Measurements from ENCODE around the gene EMP2. TPM values are rescaled to one million over a fixed set of nuclear protein-coding genes. Genes with fewer than 3 reads are reported as not detected.
"Not testable (repeated sequence)": the region's sequence is repeated elsewhere in the genome, so short reads cannot be mapped to it uniquely, and the experiment has no call there.

EMP2 gene
- total RNA-seq, 8 experiments from 2014 or later: 0.50 to 17.9 (median 10.3) TPM

DNA sequence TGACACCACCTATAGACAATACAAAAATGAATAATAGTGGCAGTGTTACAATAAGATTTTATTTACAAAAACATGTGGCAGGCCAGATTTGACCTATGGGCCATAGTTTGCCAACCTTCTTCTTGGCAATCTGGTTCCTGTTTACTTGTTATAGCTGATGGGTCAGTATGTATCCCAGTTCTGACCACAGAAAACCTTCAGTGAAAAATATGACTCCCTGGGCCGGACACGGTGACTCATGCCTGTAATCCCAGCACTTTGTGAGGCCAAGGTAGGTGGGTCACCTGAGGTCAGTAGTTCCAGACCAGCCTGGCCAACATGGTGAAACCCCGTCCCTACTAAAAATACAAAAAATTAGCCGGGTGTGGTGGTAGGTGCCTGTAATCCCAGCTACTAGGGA lies 46.8 kb downstream of the EMP2 start:
- ATAC-seq (replicated peaks in 6 of 8); H3K4me3 ChIP-seq; H3K27ac ChIP-seq; H3K4me1 ChIP-seq (replicated peaks in 1 of 2): not testable (repeated sequence)
- 20 to 90% (median 71%) methylated on average over 1 to 4 of the region's 4 CpGs; no CpG with 5 or more reads in 6 of the 10 experiments for WGBS, 10 experiments
- in situ Hi-C loops (cut with MboI; ENCODE audit: low pct_unique_long_range_greater_than_20kb in 2 of 9, low sequenced_read_pairs in 9 of 9, unreplicated experiment in 9 of 9): loop anchor here in 1 of 9 experiments (25.0 kb wide), 1 partner anchor 379 kb away; no protein-coding TSS in a partner anchor

DNA sequence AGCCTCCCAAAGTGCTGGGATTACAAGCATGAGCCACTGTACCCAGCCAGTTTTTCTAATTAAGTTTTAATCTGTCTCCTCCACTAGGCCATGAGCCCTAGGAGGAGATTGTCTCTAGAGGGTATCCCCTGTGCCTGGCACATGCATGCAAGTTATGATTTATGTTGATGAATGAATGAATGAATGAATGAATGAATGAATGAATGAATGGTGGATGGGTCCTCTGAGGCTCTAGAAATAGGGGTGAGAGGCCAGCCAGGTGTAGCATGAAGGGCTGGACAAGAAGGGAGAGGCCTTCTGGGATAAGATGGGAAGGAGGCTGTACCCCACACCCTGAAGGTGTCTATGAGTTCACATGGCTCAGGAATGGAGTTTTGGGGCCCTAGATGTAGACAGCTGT lies 48.8 kb downstream of the EMP2 start:
- no peak overlapping the region for H3K4me3 ChIP-seq
- no peak overlapping the region for H3K27ac ChIP-seq
- H3K4me1 ChIP-seq (replicated peaks in 1 of 2): no peaks in the 10 kb centered on the region
- no peak for ATAC-seq (replicated peaks in 6 of 8)
- in situ Hi-C loops (cut with MboI; ENCODE audit: low pct_unique_long_range_greater_than_20kb in 2 of 9, low sequenced_read_pairs in 9 of 9, unreplicated experiment in 9 of 9): loop anchor here in 1 of 9 experiments (25.0 kb wide), 1 partner anchor 381 kb away; no protein-coding TSS in a partner anchor

DNA sequence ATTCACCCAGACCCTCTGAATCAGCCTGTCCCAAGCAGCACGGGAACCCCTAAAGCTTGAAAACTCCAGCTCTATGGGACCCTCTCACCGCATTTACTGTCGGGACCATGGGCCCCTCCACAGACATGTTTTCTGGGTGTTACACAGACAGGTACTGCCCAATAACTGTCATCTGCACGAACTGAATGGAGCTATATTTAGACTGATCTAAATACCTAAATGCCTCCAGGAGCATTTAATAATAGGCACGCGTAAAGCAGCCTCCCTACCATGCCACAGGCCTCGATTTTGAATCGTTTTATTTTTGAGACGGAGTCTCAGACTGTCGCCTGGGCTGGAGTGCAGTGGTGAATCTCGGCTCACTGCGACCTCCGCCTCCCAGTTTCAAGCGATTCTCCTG lies 49.7 kb downstream of the EMP2 start:
- H3K4me1 ChIP-seq (replicated peaks in 1 of 2): no peaks in the 10 kb centered on the region
- H3K27ac ChIP-seq: no peak overlapping the region
- 66 to 90% (median 85%) methylated on average over 1 to 11 of the region's 14 CpGs; no CpG with 5 or more reads in 6 of the 10 experiments for WGBS, 10 experiments

DNA sequence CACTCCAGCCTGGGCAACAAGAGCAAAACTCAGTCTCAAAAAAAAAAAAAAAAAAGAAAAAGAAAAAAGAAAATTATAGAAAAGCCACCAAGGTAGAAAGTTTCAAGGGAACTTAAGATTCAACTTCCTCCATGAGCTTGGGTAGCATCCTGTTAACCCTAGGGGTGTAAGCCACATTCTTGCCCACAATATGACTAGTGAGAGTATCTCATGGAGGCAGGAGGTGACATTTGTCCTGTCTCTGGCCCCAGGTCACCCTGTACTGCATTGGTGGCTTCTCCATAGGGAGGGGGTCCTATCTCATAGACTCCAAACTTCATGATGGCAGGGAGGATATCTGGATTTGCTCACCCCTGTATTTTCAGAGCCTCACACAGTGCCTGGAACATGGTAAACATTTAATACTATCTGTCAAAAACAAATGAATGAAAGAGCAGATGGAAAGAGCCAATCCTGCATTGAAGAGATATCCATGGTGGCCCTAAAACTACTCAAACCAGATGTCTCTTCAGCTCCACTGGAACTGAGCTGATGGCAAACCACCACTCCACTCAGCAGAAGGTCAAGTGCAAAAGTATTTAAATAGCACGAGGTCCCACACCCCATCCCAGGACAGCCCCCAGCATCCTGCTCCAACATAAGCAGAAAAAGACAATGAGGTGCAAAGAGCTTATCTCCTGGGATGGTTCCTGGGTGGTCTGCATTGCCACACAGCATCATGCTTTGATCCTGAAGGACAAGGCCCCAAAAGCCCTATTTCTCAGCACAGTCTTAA lies 50.3 kb downstream of the EMP2 start:
- no peak for ATAC-seq (replicated peaks in 6 of 8)
- in situ Hi-C loops (cut with MboI; ENCODE audit: low pct_unique_long_range_greater_than_20kb in 2 of 9, low sequenced_read_pairs in 9 of 9, unreplicated experiment in 9 of 9): loop anchor here in 2 of 9 experiments (10.0 to 25.0 kb wide), 3 partner anchors 205 to 385 kb away; no protein-coding TSS in a partner anchor
- Histone ChIP-seq H3K4me1 (replicated peaks in 1 of 2) (no peaks in the 10 kb centered on the region), H3K4me3 (no peak overlapping the region), H3K27ac (no peak overlapping the region)
- WGBS, 10 experiments: 50 to 100% (median 93%) methylated on average over 1 of the region's 1 CpG; no CpG with 5 or more reads in 4 of the 10 experiments

More for the DNA sequence above, 49.7 kb downstream of the EMP2 start:
- no peak overlapping the region for H3K4me3 ChIP-seq
- in situ Hi-C loops (cut with MboI; ENCODE audit: low pct_unique_long_range_greater_than_20kb in 2 of 9, low sequenced_read_pairs in 9 of 9, unreplicated experiment in 9 of 9): loop anchor here in 1 of 9 experiments (25.0 kb wide), 1 partner anchor 382 kb away; no protein-coding TSS in a partner anchor
- ATAC-seq (replicated peaks in 6 of 8): no peak

DNA sequence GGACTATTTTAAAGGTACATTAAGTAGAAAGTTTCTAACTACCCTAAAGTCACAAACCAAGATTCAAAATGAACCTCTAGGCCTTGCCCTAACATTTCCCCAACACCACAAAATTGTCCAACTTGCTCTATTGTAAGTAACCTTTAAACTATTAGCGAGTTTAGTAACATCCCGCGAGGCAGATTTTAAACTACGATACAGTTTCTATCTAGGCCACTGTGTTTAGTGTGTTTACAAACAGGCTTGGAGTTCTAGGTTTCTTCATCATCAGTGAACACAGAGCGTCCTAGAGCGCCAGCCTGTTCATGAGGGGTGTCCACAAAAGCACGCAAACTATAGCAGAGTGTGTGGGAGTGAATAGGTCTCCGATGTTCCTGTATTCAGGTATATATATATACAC lies 51.8 kb downstream of the EMP2 start:
- 80 to 100% (median 93%) methylated on average over 1 to 7 of the region's 8 CpGs; no CpG with 5 or more reads in 3 of the 10 experiments for WGBS, 10 experiments
- Histone ChIP-seq H3K27ac (no peak overlapping the region), H3K4me3 (no peak overlapping the region), H3K4me1 (replicated peaks in 1 of 2) (no peaks in the 10 kb centered on the region)
- in situ Hi-C loops (cut with MboI; ENCODE audit: low pct_unique_long_range_greater_than_20kb in 2 of 9, low sequenced_read_pairs in 9 of 9, unreplicated experiment in 9 of 9): loop anchor here in 2 of 9 experiments (10.0 to 25.0 kb wide), 3 partner anchors 206 to 386 kb away; no protein-coding TSS in a partner anchor
- ATAC-seq (replicated peaks in 6 of 8): no peak

DNA sequence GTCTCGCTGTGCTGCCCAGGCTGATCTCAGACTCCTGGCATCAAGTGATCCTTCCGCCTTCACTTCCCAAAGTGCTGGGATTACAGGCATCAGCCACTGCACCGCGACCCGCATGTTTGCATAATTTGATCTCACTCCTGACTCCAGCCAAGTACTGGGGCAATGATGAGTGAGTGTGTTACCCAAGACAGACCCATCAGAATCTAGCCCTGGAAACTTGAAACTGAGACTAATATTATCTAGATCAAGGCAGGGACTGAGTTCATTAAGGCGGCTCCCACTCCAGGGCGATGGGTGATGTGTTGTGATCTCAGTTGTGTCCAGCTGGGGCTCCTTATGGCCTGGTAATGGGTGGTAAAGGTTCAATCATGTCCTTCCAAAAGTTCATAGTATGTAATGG lies 53.4 kb downstream of the EMP2 start:
- Histone ChIP-seq H3K4me1 (replicated peaks in 1 of 2) (no peaks in the 10 kb centered on the region), H3K4me3 (no peak overlapping the region), H3K27ac (no peak overlapping the region)
- ATAC-seq (replicated peaks in 6 of 8): no peak
- in situ Hi-C loops (cut with MboI; ENCODE audit: low pct_unique_long_range_greater_than_20kb in 2 of 9, low sequenced_read_pairs in 9 of 9, unreplicated experiment in 9 of 9): loop anchor here in 2 of 9 experiments (10.0 to 25.0 kb wide), 3 partner anchors 208 to 388 kb away; no protein-coding TSS in a partner anchor
- WGBS, 10 experiments: 83 to 100% (median 100%) methylated on average over 1 to 5 of the region's 7 CpGs; no CpG with 5 or more reads in 2 of the 10 experiments

DNA sequence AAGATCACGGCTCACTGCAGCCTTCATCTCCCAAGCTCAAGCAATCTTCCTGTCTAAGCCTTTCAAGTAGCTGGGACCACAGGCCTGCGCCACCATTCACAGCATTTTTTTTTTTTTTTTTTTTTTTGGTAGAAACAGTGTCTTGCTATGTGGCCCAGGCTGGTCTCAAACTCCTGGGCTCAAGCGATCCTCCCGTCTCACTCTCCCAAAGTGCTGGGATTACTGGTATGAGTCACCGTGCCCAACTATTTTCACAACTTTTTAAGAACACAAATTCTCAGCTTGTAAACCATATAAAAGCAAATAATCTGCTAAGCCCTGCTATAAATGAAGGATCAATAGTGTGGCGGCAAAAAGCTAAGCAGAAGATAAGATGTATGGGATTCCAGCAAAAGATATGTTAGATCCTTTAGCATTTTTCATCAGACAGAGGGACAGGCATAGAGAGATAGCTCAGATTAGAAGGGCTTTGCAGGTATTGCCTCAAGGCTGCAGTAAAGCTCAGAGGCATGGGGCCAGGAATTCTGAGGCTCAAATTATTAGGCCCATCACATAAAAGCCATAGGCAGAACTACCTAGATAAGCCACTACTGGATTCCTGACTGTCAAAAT lies 55.1 kb downstream of the EMP2 start:
- WGBS, 10 experiments: 83 to 100% (median 100%) methylated on average over 1 to 4 of the region's 6 CpGs
- in situ Hi-C loops (cut with MboI; ENCODE audit: low pct_unique_long_range_greater_than_20kb in 2 of 9, low sequenced_read_pairs in 9 of 9, unreplicated experiment in 9 of 9): loop anchor here in 2 of 9 experiments (10.0 to 25.0 kb wide), 3 partner anchors 209 to 389 kb away; no protein-coding TSS in a partner anchor
- Histone ChIP-seq H3K4me3 (no peak overlapping the region), H3K27ac (no peak overlapping the region), H3K4me1 (replicated peaks in 1 of 2) (no peaks in the 10 kb centered on the region)
- no peak for ATAC-seq (replicated peaks in 6 of 8)

DNA sequence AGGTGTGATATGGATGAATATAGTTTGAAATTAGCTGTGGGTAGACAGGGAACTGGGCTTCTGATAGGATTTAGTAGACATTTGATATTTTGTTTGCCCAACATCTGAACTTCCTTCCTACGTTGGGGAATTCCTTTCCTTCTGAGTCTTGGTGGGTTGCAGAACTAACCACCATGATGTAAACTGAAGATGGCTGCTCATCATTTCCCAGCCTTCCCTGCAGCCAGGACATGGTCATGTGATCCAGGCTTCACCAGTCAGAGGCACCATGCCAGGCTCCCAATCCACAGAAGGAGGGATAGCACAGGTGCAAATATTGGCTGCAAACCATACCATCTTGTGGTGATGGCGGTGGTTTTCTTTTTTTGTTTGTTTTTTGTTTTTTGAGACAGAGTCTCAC lies 57.4 kb downstream of the EMP2 start:
- in situ Hi-C loops (cut with MboI; ENCODE audit: low pct_unique_long_range_greater_than_20kb in 2 of 9, low sequenced_read_pairs in 9 of 9, unreplicated experiment in 9 of 9): loop anchor here in 4 of 9 experiments (10.0 to 25.0 kb wide), 6 partner anchors 212 to 1386 kb away; no protein-coding TSS in a partner anchor
- WGBS, 10 experiments: 64 to 100% (median 94%) methylated on average over 1 to 2 of the region's 2 CpGs
- H3K27ac ChIP-seq: no peak overlapping the region
- no peaks in the 10 kb centered on the region for H3K4me1 ChIP-seq (replicated peaks in 1 of 2)
- no peak for ATAC-seq (replicated peaks in 6 of 8)
- no peak overlapping the region for H3K4me3 ChIP-seq

DNA sequence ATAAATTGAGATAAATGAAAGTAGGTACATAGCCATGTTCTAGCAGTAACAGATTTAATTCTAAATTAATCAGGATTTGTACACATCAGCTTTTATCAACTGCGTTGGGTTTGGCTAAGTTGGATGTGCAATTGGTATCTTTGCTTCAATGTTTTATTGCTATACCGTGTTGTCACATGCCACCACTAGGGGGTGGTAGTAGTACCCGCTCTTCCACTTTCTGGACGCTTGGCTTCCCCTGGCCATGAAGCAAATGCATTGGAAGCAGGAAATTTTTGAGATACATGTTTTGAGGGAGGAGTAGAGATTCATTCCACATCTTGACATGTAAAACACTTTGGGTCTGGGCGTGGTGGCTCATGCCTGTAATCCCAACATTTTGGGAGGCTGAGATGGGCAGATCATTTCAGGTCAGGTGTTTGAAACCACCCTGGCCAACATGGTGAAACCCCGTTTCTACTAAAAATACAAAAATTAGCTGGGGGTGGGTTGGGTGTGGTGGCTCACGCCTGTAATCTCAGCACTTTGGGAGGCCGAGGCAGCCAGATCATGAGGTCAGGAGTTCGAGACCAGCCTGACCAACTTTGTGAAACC lies 58.6 kb downstream of the EMP2 start:
- Histone ChIP-seq H3K4me1 (replicated peaks in 1 of 2) (no peaks in the 10 kb centered on the region), H3K27ac (no peak overlapping the region), H3K4me3 (no peak overlapping the region)
- peak in 4 of 8 experiments; percentile 57 to 95 (median 94) for ATAC-seq (replicated peaks in 6 of 8)
- in situ Hi-C loops (cut with MboI; ENCODE audit: low pct_unique_long_range_greater_than_20kb in 2 of 9, low sequenced_read_pairs in 9 of 9, unreplicated experiment in 9 of 9): loop anchor here in 4 of 9 experiments (10.0 to 25.0 kb wide), 6 partner anchors 213 to 1384 kb away; no protein-coding TSS in a partner anchor
- WGBS, 10 experiments: 9 to 81% (median 44%) methylated on average over 2 to 8 of the region's 9 CpGs; no CpG with 5 or more reads in 2 of the 10 experiments

DNA sequence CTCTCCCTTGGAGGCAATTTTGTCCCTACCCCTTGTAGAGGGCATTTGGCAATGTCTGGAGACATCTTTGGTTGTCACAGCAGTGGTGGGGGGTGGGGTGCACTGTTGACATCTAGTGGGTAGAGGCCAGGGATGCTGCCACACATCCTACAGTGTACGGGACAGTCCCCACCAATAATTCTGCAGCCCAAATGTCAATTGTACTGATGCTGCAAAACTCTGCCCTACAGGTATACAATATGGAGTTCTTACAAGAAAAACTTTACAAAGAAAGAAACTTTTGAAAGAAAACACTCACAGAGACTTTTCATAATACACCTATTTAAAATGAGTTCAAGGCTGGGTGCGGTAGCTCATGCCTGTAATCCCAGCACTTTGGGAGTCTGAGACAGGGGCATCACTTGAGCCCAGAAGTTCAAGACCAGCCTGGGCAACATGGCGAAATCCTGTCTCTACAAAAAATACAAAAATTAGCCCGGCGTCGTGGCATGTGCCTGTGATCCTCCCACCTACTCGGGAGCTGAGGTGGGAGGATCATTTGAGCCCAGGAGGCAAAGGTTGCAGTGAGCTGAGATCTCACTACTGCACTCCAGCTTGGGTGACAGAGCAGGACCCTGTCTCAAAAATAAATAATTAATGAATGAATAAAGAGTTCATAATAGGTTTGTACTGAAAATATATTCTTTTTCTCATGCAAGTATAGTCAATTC lies 59.4 kb downstream of the EMP2 start:
- H3K4me1 ChIP-seq (replicated peaks in 1 of 2): no peaks in the 10 kb centered on the region
- no peak overlapping the region for H3K4me3 ChIP-seq
- in situ Hi-C loops (cut with MboI; ENCODE audit: low pct_unique_long_range_greater_than_20kb in 2 of 9, low sequenced_read_pairs in 9 of 9, unreplicated experiment in 9 of 9): loop anchor here in 4 of 9 experiments (10.0 to 25.0 kb wide), 6 partner anchors 214 to 1384 kb away; no protein-coding TSS in a partner anchor
- no peak for ATAC-seq (replicated peaks in 6 of 8)
- WGBS, 10 experiments: 20 to 100% (median 79%) methylated on average over 1 to 6 of the region's 7 CpGs
- H3K27ac ChIP-seq: no peak overlapping the region

DNA sequence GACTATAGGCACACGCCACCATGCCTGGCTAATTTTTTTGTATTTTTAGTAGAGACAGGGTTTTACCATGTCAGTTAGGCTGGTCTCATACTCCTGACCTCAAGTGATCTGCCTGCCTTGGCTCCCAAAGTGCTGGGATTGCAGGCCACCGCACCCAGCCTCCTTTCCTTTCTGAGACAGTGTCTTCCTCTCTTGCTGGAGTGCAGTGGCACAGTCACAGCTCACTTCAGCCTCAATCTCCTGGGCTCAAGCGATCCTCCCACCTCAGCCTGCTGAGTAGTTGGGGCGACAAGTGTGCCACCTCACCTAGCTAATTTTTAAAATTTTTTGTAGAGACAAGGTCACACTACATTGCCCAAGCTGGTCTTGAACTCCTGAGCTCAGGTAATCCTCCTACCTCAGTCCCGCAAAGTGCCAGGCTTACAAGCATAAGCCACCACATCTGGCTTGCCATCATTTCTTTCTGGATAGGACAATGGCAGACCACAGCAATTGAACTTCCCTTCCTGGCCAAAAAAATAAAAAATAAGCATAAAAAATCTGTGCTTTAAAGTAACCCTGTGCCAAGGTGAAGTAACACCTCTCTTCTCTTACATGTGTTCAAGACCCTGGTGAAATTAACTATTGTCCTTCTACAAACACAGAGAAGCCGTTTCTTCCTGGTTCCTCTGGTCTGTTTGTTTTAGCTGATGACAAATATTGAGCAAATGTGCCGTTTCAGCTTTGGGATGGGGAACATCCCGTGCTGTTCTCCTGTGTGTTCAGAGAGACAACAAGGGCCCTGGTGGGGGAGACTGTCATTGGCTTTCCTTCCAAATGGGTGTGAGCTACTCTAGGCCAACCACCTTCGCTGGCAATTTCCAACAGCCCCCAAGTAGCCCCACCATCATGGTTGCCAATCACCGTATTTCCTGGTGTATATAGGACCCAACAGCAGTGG lies 60.2 kb downstream of the EMP2 start:
- ATAC-seq (replicated peaks in 6 of 8): no peak
- 71 to 100% (median 83%) methylated on average over 2 to 6 of the region's 10 CpGs; no CpG with 5 or more reads in 1 of the 10 experiments for WGBS, 10 experiments
- no peaks in the 10 kb centered on the region for H3K4me1 ChIP-seq (replicated peaks in 1 of 2)
- no peak overlapping the region for H3K4me3 ChIP-seq
- no peak overlapping the region for H3K27ac ChIP-seq
- in situ Hi-C loops (cut with MboI; ENCODE audit: low pct_unique_long_range_greater_than_20kb in 2 of 9, low sequenced_read_pairs in 9 of 9, unreplicated experiment in 9 of 9): loop anchor here in 8 of 9 experiments (5.0 to 25.0 kb wide), 7 partner anchors 215 to 1383 kb away; no protein-coding TSS in a partner anchor
